Measurements from ENCODE around the gene APP.

APP gene

DNA sequence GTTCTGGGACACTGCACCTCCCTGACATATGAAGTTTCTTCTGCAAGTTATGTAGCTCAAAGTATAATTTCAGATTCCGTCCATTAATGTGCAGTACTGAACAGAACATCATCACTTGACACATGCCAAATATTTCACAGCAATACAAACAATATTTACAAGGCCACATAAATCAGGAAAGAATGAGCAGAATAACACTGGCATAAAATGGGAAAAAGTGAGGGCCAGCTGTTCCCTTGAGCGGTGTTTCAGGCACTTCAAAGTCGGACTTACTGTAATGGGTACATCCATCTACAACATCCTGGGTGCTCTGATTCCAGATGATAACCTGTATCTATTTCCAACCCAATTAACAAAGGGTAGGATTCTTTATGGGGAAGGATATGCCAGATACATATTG, 217.4 kb downstream of the APP start:
- H3K4me2 ChIP-seq (ENCODE audit: insufficient read depth, low read length): no peak overlapping the region
- H3K9ac ChIP-seq (ENCODE audit: low read depth, low read length): no peak overlapping the region
- H3K36me3 ChIP-seq (ENCODE audit: insufficient read depth, low read length): no peaks in the 10 kb centered on the region
- no peak for ATAC-seq (ENCODE audit: insufficient read depth, low read depth)
- H3K4me1 ChIP-seq (ENCODE audit: insufficient read depth, low read length): no peaks in the 10 kb centered on the region
- no peak overlapping the region for H3K27ac ChIP-seq (ENCODE audit: low read length)
- H3K4me3 ChIP-seq (ENCODE audit: low read depth in 1 of 2, low read length in 2 of 2): no peak overlapping the region
- TF ChIP-seq, protein P1, sequence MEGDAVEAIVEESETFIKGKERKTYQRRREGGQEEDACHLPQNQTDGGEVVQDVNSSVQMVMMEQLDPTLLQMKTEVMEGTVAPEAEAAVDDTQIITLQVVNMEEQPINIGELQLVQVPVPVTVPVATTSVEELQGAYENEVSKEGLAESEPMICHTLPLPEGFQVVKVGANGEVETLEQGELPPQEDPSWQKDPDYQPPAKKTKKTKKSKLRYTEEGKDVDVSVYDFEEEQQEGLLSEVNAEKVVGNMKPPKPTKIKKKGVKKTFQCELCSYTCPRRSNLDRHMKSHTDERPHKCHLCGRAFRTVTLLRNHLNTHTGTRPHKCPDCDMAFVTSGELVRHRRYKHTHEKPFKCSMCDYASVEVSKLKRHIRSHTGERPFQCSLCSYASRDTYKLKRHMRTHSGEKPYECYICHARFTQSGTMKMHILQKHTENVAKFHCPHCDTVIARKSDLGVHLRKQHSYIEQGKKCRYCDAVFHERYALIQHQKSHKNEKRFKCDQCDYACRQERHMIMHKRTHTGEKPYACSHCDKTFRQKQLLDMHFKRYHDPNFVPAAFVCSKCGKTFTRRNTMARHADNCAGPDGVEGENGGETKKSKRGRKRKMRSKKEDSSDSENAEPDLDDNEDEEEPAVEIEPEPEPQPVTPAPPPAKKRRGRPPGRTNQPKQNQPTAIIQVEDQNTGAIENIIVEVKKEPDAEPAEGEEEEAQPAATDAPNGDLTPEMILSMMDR (IDR thresholded peaks at IDR 0.05; ENCODE audit: borderline replicate concordance, extremely low read depth, low read length, poor library complexity, severe bottlenecking): no peak
- no peak for TF ChIP-seq EZH2 (IDR thresholded peaks at IDR 0.05; ENCODE audit: borderline replicate concordance, low read depth, low read length, severe bottlenecking)
- H3K27me3 ChIP-seq (ENCODE audit: insufficient read depth, low read length, poor library complexity): no peaks in the 10 kb centered on the region
- no peaks in the 10 kb centered on the region for H3K9me3 ChIP-seq (ENCODE audit: insufficient read depth, low read length, severe bottlenecking)
- no peaks in the 10 kb centered on the region for H3K79me2 ChIP-seq (ENCODE audit: insufficient read depth, low read length)
- no peak for DNase-seq
- no peak overlapping the region for H2AFZ ChIP-seq (ENCODE audit: low read depth, low read length)
- no peaks in the 10 kb centered on the region for H4K20me1 ChIP-seq (ENCODE audit: insufficient read depth, low read length)

DNA sequence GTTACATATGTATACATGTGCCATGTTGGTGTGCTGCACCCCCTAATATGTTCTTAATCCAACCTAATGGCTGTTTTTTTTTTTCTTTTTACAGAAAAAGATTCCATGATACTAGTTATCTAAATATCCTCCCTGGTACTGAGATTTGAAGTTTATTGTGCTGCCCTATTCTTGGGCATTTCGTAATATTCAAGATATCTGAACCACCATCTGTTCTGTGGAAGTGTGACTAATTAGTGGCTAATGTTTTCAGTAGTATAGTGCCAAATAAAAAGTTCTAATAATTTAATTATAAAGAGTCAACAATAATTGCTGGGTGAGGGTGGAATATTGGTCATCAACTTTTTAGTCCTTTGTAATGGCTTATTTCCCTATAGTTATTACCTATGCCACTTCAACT, 218.3 kb downstream of the APP start:
- no peaks in the 10 kb centered on the region for H3K4me1 ChIP-seq (ENCODE audit: insufficient read depth, low read length)
- H3K36me3 ChIP-seq (ENCODE audit: insufficient read depth, low read length): no peaks in the 10 kb centered on the region

DNA sequence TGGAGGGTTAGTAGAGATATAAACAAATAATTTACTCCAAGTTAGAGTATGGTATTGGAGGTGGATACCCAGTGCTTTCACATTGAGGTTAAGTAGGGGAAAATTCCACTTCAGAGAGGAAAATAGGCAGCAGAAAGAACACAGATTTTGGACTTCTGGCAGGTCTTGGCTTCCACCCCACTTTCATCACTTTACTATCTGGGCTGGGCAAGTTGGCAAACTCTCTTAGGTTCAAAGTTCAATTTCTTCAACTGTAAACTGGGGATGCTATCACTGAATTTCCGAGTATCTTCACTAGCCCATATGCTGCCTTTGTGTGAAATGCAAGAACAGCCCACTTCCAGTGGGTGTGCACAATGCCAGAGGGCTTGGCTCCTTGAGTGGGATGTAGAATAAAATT, 220.9 kb downstream of the APP start:
- H3K36me3 ChIP-seq (ENCODE audit: insufficient read depth, low read length): no peaks in the 10 kb centered on the region

More for the DNA sequence above, 218.3 kb downstream of the APP start:
- H3K4me3 ChIP-seq (ENCODE audit: low read depth in 1 of 2, low read length in 2 of 2): no peak overlapping the region
- H3K9me3 ChIP-seq (ENCODE audit: insufficient read depth, low read length, severe bottlenecking): no peaks in the 10 kb centered on the region
- TF ChIP-seq EZH2 (IDR thresholded peaks at IDR 0.05; ENCODE audit: borderline replicate concordance, low read depth, low read length, severe bottlenecking): no peak
- TF ChIP-seq, protein P1 (IDR thresholded peaks at IDR 0.05; ENCODE audit: borderline replicate concordance, extremely low read depth, low read length, poor library complexity, severe bottlenecking): no peak
- DNase-seq (no peak), ATAC-seq (ENCODE audit: insufficient read depth, low read depth) (no peak)
- H3K27ac ChIP-seq (ENCODE audit: low read length): no peak overlapping the region
- H3K9ac ChIP-seq (ENCODE audit: low read depth, low read length): no peak overlapping the region
- no peaks in the 10 kb centered on the region for H4K20me1 ChIP-seq (ENCODE audit: insufficient read depth, low read length)
- H3K79me2 ChIP-seq (ENCODE audit: insufficient read depth, low read length): no peaks in the 10 kb centered on the region
- H3K27me3 ChIP-seq (ENCODE audit: insufficient read depth, low read length, poor library complexity): no peaks in the 10 kb centered on the region
- H3K4me2 ChIP-seq (ENCODE audit: insufficient read depth, low read length): no peak overlapping the region
- H2AFZ ChIP-seq (ENCODE audit: low read depth, low read length): no peak overlapping the region

More for the DNA sequence above, 220.9 kb downstream of the APP start:
- TF ChIP-seq, protein P1 (IDR thresholded peaks at IDR 0.05; ENCODE audit: borderline replicate concordance, extremely low read depth, low read length, poor library complexity, severe bottlenecking): no peak
- TF ChIP-seq EZH2 (IDR thresholded peaks at IDR 0.05; ENCODE audit: borderline replicate concordance, low read depth, low read length, severe bottlenecking): no peak
- H2AFZ ChIP-seq (ENCODE audit: low read depth, low read length): no peak overlapping the region
- H3K9me3 ChIP-seq (ENCODE audit: insufficient read depth, low read length, severe bottlenecking): no peaks in the 10 kb centered on the region
- DNase-seq: no peak
- H3K4me1 ChIP-seq (ENCODE audit: insufficient read depth, low read length): no peaks in the 10 kb centered on the region
- no peaks in the 10 kb centered on the region for H4K20me1 ChIP-seq (ENCODE audit: insufficient read depth, low read length)
- H3K79me2 ChIP-seq (ENCODE audit: insufficient read depth, low read length): no peaks in the 10 kb centered on the region
- H3K27me3 ChIP-seq (ENCODE audit: insufficient read depth, low read length, poor library complexity): no peaks in the 10 kb centered on the region
- H3K27ac ChIP-seq (ENCODE audit: low read length): no peak overlapping the region
- no peak overlapping the region for H3K4me2 ChIP-seq (ENCODE audit: insufficient read depth, low read length)
- H3K9ac ChIP-seq (ENCODE audit: low read depth, low read length): no peak overlapping the region
- no peak for ATAC-seq (ENCODE audit: insufficient read depth, low read depth)
- no peak overlapping the region for H3K4me3 ChIP-seq (ENCODE audit: low read depth in 1 of 2, low read length in 2 of 2)
